ENCODE results near the gene CD8A.
A peak's percentile ranks its signal among the peaks of the same experiment; 100 is the strongest.
"Not testable (repeated sequence)": the region's sequence is repeated elsewhere in the genome, so short reads cannot be mapped to it uniquely, and the experiment has no call there.

CD8A gene

DNA sequence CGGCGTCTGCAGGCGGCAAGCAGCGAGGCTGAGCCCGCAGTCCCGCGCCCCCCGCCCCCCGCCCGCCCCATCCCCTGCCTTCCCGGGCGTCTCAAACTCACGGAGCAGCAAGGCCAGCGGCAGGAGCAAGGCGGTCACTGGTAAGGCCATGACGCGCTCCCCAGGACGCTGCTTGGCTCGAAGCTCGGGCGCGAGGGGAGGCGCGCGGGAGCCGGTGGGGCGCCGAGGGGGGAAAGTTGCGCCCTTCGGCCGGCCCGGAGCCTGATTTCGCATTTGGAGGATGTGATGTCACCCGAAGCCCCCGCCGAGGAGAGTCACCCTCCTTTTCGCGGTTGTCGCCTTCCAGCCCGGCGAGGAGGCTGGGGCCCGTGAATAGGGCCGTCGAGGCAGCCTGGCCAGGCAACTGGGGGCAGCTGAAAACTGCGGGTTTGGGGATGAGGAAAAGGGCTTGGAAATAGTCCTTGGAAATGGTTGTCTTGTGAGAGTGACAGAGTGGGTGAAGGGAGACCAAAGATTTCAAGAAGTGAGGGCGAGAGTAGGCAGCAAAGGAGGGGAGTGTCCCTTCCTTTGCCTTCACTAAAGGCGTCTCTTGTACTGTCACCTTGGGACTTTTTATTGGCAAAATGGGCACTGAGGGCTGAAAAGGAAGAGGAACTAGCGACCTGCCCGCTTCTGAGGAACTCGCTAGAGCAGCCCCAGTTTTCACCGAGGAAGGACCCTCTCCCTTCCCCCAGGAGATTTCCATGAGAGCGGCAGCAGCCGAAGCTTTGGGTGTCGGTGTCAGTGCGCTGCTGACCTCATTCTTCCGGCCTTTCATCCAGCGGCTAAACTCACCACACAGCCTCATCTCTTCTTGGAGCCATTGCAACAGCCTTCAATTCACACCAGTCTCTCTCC is at the start of gene CD8A:
TSS of gene CD8A (minus strand) at position 238 of the 897 bp plus-strand sequence. CDS start at position 150, 88 bp downstream.
- Mint-ChIP-seq H3K36me3 (ENCODE audit: low read depth) (peaks cover 37% of the 10 kb centered on the region), H3K27ac (peak within 1 kb of the TSS; percentile 97), H3K4me3 (peak within 1 kb of the TSS; percentile 86), H3K27me3 (peaks cover 66% of the 10 kb centered on the region), H3K9me3 (peaks cover 9% of the 10 kb centered on the region), H3K4me1 (ENCODE audit: low read depth) (peaks cover 64% of the 10 kb centered on the region)
- peak; percentile 74 for DNase-seq

DNA sequence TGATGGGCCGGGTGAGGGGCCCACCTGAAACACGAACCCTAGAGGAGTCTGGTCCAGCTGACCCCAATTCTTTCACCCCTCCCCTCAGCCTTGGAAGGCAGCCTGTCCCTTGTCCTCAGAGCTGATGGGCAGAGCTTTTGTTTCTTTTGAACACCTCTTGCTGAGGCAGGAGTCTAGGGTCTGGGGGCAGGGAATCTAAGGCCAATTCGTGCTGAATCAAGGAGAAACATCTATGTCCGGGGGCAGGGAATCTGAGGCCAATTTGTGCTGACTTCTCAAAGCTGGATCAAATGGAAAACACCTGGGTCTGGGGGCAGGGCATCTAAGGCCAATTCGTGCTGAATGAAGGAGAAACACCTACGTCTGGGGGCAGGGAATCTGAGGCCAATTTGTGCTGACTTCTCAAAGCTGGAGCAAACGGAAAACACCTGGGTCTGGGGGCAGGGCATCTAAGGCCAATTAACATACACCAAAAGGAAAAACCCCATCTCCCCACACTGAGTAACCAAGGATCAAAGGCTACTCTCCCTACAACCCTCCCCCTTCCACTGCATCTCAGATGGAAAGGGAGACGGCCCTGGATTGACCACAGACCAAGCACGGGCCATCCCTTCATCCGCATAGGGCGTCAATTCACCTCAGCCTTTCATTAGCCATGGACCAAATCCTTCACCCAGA is 49.3 kb upstream of the CD8A start:
- not testable (repeated sequence) for H3K27me3 Mint-ChIP-seq, H3K4me3 Mint-ChIP-seq, DNase-seq, H3K9me3 Mint-ChIP-seq
- Mint-ChIP-seq H3K27ac (peak overlapping the region; percentile 55), H3K4me1 (ENCODE audit: low read depth) (peaks cover 65% of the 10 kb centered on the region), H3K36me3 (ENCODE audit: low read depth) (peaks cover 18% of the 10 kb centered on the region)

DNA sequence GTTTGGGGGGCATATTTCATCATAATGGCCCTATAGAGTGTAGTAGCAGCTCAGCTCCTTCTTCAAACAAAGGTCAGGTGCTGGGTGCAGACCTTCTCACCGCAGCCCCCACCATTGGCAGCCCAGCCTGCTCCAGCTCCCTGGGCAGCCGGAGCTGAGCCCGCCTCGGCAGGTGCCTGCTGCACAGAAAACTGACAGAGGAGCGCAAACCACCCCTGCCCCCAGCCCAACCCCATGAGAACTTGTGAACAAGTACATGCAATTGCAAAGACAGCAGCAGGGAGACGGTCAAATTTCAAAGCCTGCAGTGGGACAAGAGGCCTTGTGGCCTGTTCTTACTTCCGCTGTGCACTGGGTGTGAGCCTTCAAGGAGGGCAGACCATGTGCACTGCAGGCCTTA is 48.7 kb upstream of the CD8A start:
- H3K4me3 Mint-ChIP-seq, DNase-seq, H3K9me3 Mint-ChIP-seq, H3K27me3 Mint-ChIP-seq: not testable (repeated sequence)
- Mint-ChIP-seq H3K4me1 (ENCODE audit: low read depth) (peaks cover 65% of the 10 kb centered on the region), H3K36me3 (ENCODE audit: low read depth) (peaks cover 15% of the 10 kb centered on the region), H3K27ac (peak overlapping the region; percentile 55)

DNA sequence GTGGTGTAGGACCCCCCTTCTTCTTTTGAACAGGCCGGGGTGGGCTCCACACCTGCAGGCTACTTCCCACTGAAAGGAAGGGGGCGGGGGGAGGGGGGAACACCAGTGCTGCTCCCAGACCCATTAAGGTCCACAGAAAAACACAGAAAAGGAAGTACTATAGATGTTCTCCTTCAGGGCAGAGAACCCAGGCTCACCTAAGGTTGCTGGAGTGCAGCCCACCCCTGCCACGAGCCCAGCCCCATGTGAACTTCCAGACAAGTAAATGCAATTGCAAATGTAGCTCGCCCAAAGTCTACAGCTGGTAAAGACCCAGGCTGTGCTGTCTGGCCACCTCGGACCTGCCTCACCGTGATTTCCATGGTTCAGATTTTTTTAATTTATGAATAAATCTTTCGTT is 47.0 kb upstream of the CD8A start:
- H3K27ac Mint-ChIP-seq: peak overlapping the region; percentile 71
- H3K36me3 Mint-ChIP-seq (ENCODE audit: low read depth); H3K27me3 Mint-ChIP-seq; DNase-seq; H3K9me3 Mint-ChIP-seq: not testable (repeated sequence)
- H3K4me1 Mint-ChIP-seq (ENCODE audit: low read depth): peaks cover 64% of the 10 kb centered on the region
- peak overlapping the region; percentile 18 for H3K4me3 Mint-ChIP-seq

DNA sequence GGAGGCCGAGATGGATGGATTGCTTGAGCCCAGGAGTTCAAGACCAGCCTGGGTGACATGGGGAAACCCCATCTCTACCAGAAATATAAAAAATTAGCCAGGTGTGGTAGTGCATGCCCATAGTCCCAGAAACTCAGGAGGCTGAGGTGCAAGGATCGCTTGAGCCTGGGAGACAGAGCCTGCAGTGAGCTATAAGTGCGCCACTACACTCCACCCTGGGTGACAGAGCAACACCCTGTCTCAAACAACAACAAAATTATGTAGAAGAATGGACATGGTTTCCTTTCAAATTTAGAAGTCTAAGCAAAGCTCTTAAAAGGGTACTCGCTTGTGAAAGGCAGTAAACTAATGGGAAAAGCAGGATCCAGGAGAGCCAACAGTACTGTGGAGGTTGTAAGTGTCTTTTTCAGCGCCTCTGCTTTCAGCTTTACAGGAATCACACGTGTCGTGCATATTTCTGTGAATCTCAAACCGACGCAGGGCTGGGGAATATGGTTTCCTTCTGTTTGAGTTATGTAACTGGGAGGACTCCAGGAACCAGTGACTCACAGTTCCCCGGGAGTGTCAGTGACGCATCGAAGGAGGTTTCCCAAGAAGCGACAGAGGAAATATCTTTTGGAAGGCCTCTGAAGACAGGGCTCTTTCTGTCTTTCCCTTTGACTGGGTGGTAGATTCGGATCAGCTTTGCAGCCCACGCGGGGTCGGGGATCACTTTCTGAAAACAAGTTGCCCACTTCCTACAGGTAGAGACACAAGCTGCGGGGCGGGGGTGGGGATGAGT is 46.4 kb upstream of the CD8A start:
- H3K9me3 Mint-ChIP-seq; H3K36me3 Mint-ChIP-seq (ENCODE audit: low read depth); H3K27me3 Mint-ChIP-seq: not testable (repeated sequence)
- H3K4me3 Mint-ChIP-seq: peak overlapping the region; percentile 46
- DNase-seq: peak; percentile 69
- H3K4me1 Mint-ChIP-seq (ENCODE audit: low read depth): peaks cover 59% of the 10 kb centered on the region
- H3K27ac Mint-ChIP-seq: peak overlapping the region; percentile 84

DNA sequence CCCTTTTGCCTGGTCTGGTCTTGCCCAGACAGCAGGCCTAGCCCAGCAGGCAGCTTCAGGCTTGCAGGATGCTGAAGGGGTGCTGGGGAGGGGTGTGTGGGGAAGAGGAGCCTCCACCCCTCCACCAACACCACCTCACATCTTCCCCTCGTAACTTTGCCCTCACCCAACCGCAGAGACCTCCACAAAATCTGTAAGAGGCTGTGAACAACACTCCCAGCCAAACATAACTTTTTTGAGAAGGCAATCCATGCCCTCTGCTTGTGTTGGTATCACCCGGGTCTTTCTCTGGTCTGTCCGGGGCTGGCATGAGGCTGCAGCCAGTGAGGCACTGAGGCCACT is 44.8 kb upstream of the CD8A start:
- not testable (repeated sequence) for H3K9me3 Mint-ChIP-seq; H3K4me3 Mint-ChIP-seq; DNase-seq; H3K27ac Mint-ChIP-seq; H3K27me3 Mint-ChIP-seq; H3K36me3 Mint-ChIP-seq (ENCODE audit: low read depth)
- H3K4me1 Mint-ChIP-seq (ENCODE audit: low read depth): peaks cover 58% of the 10 kb centered on the region

DNA sequence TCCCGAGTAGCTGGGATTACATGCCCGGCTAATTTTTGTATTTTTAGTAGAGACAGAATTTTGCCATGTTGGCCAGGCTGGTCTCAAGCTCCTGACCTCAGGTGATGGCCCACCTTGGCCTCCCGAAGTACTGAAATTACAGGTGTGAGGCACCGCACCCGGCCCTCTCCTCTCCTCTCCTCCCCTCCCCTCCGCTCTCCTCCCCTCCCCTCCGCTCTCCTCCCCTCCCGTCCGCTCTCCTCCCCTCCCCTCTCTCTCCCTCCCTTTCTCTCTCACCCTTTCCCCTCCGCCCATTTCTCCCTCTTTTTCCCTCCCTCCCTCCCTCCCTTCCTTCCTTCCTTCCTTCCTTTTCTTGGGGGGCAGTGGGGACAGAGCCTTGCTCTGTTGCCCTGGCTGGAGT is 42.6 kb upstream of the CD8A start:
- Mint-ChIP-seq H3K36me3 (ENCODE audit: low read depth) (no peaks in the 10 kb centered on the region), H3K4me1 (ENCODE audit: low read depth) (peaks cover 61% of the 10 kb centered on the region), H3K27me3 (no peaks in the 10 kb centered on the region), H3K9me3 (no peaks in the 10 kb centered on the region), H3K27ac (peak overlapping the region; percentile 79), H3K4me3 (no peak overlapping the region)
- DNase-seq: no peak

DNA sequence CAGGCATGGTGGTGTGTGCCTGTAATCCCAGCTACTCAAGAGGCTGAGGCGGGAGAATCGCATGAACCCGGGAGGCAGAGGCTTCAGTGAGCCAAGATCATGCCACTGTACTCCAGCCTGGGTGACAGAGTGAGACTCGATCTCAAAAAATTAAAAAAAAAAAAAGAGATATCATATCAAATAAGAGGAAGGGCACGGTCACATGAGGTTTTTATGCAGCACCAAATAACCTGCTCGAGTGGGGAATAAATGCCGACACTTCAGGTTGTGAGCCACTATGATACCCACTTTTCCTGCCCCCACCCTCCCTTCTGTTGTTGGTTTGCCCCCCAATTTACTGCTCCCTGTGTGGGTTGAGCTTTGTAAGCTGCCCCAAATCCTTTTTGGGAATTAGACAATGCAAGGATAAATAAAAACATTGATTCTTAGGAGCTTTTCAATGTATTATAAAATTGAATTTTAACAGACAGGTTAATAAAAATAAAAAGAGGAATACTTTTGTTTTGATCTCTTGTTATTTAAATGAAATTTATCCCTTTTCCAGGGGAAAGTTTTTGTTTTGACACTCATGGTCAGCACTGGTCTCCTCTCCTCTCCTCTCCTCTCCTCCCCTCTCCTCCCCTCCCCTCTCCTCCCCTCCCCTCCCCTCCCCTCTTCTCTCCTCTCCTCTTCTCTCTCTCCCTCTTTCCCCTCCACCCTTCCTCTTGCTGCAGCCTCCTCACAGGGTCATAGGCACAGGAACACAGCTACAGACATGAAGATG is 41.8 kb upstream of the CD8A start:
- H3K4me1 Mint-ChIP-seq (ENCODE audit: low read depth): peaks cover 62% of the 10 kb centered on the region
- H3K4me3 Mint-ChIP-seq: peak overlapping the region; percentile 57
- peak overlapping the region; percentile 84 for H3K27ac Mint-ChIP-seq
- no peak for DNase-seq
- H3K27me3 Mint-ChIP-seq: peaks cover 5% of the 10 kb centered on the region
- H3K9me3 Mint-ChIP-seq: no peaks in the 10 kb centered on the region
- H3K36me3 Mint-ChIP-seq (ENCODE audit: low read depth): no peaks in the 10 kb centered on the region

DNA sequence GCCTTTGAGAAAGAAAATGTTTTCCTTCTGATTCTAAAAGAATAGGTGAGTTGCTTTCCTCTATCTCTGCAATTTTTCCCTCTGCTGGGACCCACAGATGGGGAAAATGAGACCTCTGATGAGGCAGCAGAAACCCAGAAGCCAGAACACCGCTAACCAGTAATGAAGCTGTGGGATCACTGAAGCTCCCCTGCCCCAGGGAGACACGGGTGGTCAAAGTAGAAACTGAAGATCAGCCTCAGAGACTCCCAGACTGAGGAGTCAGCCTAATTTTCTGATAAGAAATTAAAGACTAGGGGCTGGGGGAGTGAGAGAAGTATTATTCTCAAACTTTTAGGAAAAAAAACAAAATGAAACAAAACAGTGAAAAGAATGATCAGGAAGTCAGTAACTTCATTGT is 40.8 kb upstream of the CD8A start:
- Mint-ChIP-seq H3K4me1 (ENCODE audit: low read depth) (peaks cover 63% of the 10 kb centered on the region), H3K4me3 (peak overlapping the region; percentile 57), H3K27ac (peak overlapping the region; percentile 84), H3K9me3 (no peaks in the 10 kb centered on the region), H3K36me3 (ENCODE audit: low read depth) (no peaks in the 10 kb centered on the region), H3K27me3 (peaks cover 11% of the 10 kb centered on the region)
- no peak for DNase-seq

DNA sequence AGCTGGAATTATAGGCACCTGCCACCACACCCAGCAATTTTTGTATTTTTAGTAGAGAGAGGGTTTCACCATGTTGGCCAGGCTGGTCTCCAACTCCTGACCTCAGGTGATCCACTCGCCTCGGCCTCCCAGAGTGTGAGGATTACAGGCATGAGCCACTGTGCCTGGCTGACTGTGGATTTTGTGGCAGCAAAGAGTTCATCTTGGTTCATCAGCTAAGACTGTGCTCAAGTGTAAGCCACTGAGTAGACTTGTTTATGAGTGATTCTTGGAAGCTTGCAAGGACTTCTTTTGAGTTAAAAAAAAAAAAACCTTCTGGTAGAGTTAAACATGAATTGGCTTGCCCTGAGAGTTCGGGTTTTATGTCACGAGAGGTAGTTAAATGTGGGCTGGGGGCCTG is 36.2 kb upstream of the CD8A start:
- peak overlapping the region; percentile 72 for H3K4me3 Mint-ChIP-seq
- no peaks in the 10 kb centered on the region for H3K36me3 Mint-ChIP-seq (ENCODE audit: low read depth)

DNA sequence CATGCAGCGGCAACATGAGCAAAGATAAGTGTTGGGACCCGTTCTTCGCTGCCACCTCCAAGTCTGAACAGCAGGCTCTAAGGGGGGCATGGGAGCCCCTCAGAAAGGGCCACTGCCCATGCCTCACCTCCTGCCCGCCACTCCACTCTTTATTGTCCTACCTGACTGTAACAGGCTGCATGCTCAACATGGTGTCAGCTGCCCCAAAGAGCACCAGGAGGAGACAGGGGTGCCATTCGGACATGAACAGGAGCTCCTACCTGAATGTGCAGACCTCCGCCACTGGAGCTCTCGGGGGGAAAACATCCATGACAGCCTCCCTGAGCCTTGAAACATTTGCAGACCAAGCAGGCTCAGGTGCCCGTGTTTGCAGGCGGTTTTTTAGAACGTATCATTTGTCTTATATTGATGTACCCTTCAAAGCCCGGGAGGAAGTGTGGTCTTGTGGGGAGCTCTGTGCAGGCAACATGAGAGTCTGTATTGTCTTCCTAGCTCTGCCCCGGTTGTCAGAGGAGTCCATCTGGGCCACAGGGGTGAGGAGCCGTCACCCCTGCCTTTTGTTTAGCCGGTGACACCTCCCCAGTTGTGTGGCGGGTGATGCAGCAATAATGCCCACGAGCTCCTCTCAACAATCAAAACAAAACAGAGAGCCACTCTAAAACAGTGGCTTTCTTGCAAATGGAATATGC is 35.1 kb upstream of the CD8A start:
- Mint-ChIP-seq H3K4me3 (peak overlapping the region; percentile 72), H3K9me3 (peaks cover 5% of the 10 kb centered on the region), H3K36me3 (ENCODE audit: low read depth) (no peaks in the 10 kb centered on the region), H3K27me3 (peaks cover 14% of the 10 kb centered on the region), H3K4me1 (ENCODE audit: low read depth) (peaks cover 82% of the 10 kb centered on the region), H3K27ac (peak overlapping the region; percentile 90)
- peak; percentile 66 for DNase-seq

More for the DNA sequence above, 36.2 kb upstream of the CD8A start:
- Mint-ChIP-seq H3K4me1 (ENCODE audit: low read depth) (peaks cover 81% of the 10 kb centered on the region), H3K27ac (peak overlapping the region; percentile 90), H3K27me3 (peaks cover 14% of the 10 kb centered on the region), H3K9me3 (peaks cover 5% of the 10 kb centered on the region)
- DNase-seq: no peak

DNA sequence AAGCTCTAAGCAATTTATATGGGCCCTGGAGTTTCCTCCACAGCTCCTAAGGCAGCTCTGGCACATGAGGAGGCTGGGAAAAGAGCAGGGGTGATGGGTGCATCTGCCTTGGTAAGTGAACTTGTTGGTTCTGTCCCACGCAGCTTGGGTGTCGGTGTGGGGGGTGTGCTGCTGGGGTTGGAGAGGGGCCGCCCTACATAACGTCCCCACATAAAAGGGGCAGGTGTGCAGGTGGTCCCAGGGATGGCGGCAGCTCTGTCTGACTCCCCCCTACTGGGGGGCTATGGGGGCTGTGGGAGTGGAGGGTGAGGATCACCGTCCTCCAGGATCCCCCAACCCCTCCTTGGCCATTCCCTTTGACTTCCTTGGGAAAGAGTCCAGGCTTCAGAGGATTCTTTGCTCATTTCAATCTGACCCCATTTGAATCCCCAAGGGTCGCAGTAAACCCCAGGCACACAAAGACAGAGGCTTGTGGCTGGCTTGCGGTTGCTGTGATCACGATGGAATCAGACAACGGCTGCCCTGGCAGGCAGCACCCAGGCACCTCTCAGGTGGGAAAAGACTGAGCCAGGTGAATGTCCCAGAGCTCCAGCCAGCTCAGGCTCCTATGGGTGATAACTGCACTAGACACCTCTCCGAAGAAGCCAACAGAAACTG is 34.5 kb upstream of the CD8A start:
- Mint-ChIP-seq H3K27ac (peak overlapping the region; percentile 90), H3K36me3 (ENCODE audit: low read depth) (no peaks in the 10 kb centered on the region), H3K27me3 (peaks cover 14% of the 10 kb centered on the region), H3K4me1 (ENCODE audit: low read depth) (peaks cover 87% of the 10 kb centered on the region), H3K9me3 (peaks cover 5% of the 10 kb centered on the region), H3K4me3 (peak overlapping the region; percentile 72)
- no peak for DNase-seq

DNA sequence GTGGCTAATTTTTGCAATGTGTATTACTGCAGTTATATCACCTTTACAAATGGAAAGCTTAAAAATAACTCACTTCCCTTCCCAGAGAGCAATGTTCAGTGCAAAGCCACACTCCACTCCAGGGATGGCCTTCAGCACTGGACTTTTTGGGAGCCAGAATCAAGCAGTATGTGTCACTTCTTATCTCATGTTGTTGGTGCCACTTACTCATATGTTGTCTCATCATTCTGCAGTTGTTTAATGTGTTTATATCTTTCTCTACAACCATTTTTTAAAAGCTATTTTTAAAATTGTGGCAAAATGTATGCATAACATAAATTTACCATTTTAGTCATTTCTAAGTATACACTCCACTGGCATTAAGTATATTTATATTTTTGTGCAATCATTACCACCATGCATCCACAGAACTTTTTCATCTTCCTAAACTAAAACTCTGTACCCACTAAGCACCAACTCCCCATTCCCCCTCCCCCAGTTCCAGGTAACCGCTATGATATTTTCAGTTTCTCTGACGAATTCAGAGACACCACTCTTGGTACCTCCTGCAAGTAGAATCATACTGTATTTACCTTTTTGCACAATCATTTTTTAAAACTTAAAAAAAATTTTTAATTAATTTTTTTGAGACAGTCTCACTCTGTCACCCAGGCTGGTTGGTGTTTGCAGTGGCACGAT is 32.1 kb upstream of the CD8A start:
- no peak for DNase-seq
- Mint-ChIP-seq H3K27ac (peak overlapping the region; percentile 83), H3K36me3 (ENCODE audit: low read depth) (no peaks in the 10 kb centered on the region), H3K9me3 (peaks cover 5% of the 10 kb centered on the region), H3K4me1 (ENCODE audit: low read depth) (peaks cover 89% of the 10 kb centered on the region), H3K4me3 (no peak overlapping the region), H3K27me3 (peaks cover 12% of the 10 kb centered on the region)

Data from activated T-cell treated with anti-CD3 and anti-CD28 coated beads, Interleukin-2, amount 50 U/mL, for 24 hours (primary cell).